Measurements from ENCODE around the gene TTLL6.

DNA sequence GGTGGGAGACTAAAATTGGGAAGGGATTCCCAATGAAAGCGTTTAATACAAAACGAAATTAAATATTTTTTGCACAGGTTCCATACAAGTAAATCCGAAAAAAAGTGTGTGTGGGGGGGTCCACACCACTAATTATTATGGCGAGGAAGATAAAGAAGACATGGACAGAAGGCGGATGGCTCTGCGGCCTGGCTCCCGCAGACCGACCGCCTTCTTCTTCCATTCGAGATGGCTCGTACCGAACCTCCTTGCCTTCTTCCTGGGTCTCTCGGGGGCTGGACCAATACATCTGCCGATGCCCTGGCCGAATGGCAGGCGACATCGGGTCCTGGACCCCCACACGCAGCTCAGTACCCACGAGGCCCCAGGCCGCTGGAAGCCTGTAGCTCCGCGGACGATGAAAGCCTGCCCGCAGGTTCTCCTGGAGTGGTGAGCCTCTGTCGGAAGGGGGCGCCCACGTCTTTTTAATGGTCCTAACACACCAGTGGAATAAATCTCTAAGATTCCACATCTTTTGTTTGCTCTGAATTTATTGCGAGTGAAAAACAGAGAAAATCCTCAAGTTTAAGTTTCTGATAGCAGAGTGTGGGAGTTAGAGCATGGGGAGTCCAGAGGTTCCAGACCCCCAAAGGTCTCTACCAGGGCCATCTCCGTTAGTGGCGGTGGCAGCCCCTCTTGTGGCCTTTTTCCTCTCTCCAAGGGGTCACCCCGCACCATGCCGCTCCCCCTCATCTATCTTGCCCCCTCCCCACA lies 92.6 kb downstream of the TTLL6 start:
- peak; percentile 74 to 81 for TF ChIP-seq CTCF (IDR thresholded peaks at IDR 0.05; ENCODE audit: extremely low read depth in 1 of 2, insufficient read depth in 1 of 2, low read depth in 1 of 2, low read length in 2 of 2)
- no peak for TF ChIP-seq POLR2AphosphoS5 (IDR thresholded peaks at IDR 0.05; ENCODE audit: insufficient read depth, low read depth, low read length)
- no peak for TF ChIP-seq MYC (IDR thresholded peaks at IDR 0.05; ENCODE audit: low read depth, low read length)
- no peak for TF ChIP-seq POLR2A (IDR thresholded peaks at IDR 0.05; ENCODE audit: low read depth, low read length)
- TF ChIP-seq, protein P1, sequence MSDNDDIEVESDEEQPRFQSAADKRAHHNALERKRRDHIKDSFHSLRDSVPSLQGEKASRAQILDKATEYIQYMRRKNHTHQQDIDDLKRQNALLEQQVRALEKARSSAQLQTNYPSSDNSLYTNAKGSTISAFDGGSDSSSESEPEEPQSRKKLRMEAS (IDR thresholded peaks at IDR 0.05; ENCODE audit: insufficient read depth, insufficient read length) = no peak
- TF ChIP-seq EZH2 (IDR thresholded peaks at IDR 0.05; ENCODE audit: borderline replicate concordance, low read depth, low read length, severe bottlenecking) = no peak
- TF ChIP-seq FOS (IDR thresholded peaks at IDR 0.05; ENCODE audit: borderline replicate concordance, insufficient read depth, low read length) = no peak
